HepG2 (cell line): Measurements from ENCODE around the gene PTPRD. TPM values are rescaled to one million over a fixed set of nuclear protein-coding genes. Genes with fewer than 3 reads are reported as not detected.

Experiments used
- ATAC-seq: fragments of 200-7000 bp; cut with Tn5 transposase; 3 replicates; pipeline ENCODE4 v1.9.1; 2020; ENCODE audit warnings: mild to moderate bottlenecking, moderate library complexity
- BruUV-seq: library from RNA; stranded (reverse); fragments of 400-500 nt; replicated peaks from 2 replicates; lab custom pipeline; 2021; lab: Mats Ljungman, UMichigan
- CTCF ChIA-PET: fragments of 300-600 bp; formaldehyde crosslinking; extraction: SDS; loops from one replicate; lab custom pipeline; 2021; ENCODE audit warnings: low total read pairs, inconsistent platforms, low intra/inter-chr PET ratio; lab: Yijun Ruan, JAX
- POLR2A ChIA-PET: fragments of 350-600 bp; sonication (Branson Sonifier 250); formaldehyde crosslinking; loops from one replicate; lab custom pipeline; 2020; ENCODE audit warnings: antibody characterized with exemption, inconsistent platforms; lab: Yijun Ruan, JAX
- DNase-seq: peaks from one replicate; pipeline ENCODE4 v3.0.0-alpha.2; 2015; ENCODE audit warnings: low spot score
- FAIRE-seq: peaks from 3 replicates; lab custom pipeline; 2011; peaks lifted over from hg19 to GRCh38; lab: Jason Lieb, UNC
- H2AFZ ChIP-seq: one replicate; pipeline ENCODE4 v1.6.1; 2011; ENCODE audit warnings: low read length, inconsistent platforms
- H3K27ac ChIP-seq: fragments of 300-600 bp; 3 replicates; pipeline ENCODE4 v1.8.0; 2011; ENCODE audit warnings: mixed run types, mild to moderate bottlenecking, mixed read lengths, low read length, inconsistent platforms; ENCODE audit not compliant: insufficient read depth; ENCODE audit errors: extremely low read length
- H3K27me3 ChIP-seq, 2 experiments: fragments of 200-600 bp in 1 of 2; 2 replicates in 1 of 2; 3 replicates in 1 of 2; pipeline versions ENCODE4 v1.6.0 to v1.8.0; 2011; ENCODE audit warnings: low read length in 2 of 2, mild to moderate bottlenecking in 2 of 2, moderate library complexity in 2 of 2, inconsistent platforms in 1 of 2; ENCODE audit not compliant: insufficient read depth in 2 of 2, control insufficient read depth in 1 of 2
- H3K36me3 ChIP-seq, 2 experiments: fragments of 200-600 bp in 1 of 2; replicated peaks in 1 of 2; 2 replicates in 1 of 2; 3 replicates in 1 of 2; pipeline versions ENCODE4 v1.5.1 to v1.8.0; 2011; ENCODE audit warnings: low read length in 2 of 2, inconsistent platforms in 1 of 2; ENCODE audit not compliant: insufficient read depth in 2 of 2, control insufficient read depth in 1 of 2
- H3K4me1 ChIP-seq: 2 replicates; pipeline ENCODE4 v1.5.1; 2012; ENCODE audit warnings: low read length, inconsistent platforms; ENCODE audit not compliant: insufficient read depth
- H3K4me2 ChIP-seq: 2 replicates; pipeline ENCODE4 v1.6.0; 2011; ENCODE audit warnings: low read depth, low read length, inconsistent platforms
- H3K4me3 ChIP-seq, 3 experiments: fragments of 200-600 bp in 1 of 3; sonication (generic), shearing (Covaris generic) in 1 of 3; replicated peaks in 1 of 3; 2 replicates each; pipeline ENCODE4 v1.5.1; 2011 to 2016; ENCODE audit warnings: low read length in 3 of 3, inconsistent platforms in 2 of 3, low read depth in 2 of 3, mild to moderate bottlenecking in 2 of 3, control low read depth in 1 of 3, mixed read lengths in 1 of 3; ENCODE audit not compliant: insufficient read depth in 1 of 3
- H3K79me2 ChIP-seq: one replicate; pipeline ENCODE4 v1.6.1; 2011; ENCODE audit warnings: low read length, inconsistent platforms; ENCODE audit not compliant: insufficient read depth
- H3K9ac ChIP-seq: 2 replicates; pipeline ENCODE4 v1.6.0; 2011; ENCODE audit warnings: mild to moderate bottlenecking, low read depth, low read length, inconsistent platforms; ENCODE audit not compliant: insufficient read depth
- H3K9me3 ChIP-seq: 2 replicates; pipeline ENCODE4 v1.5.1; 2012; ENCODE audit warnings: mild to moderate bottlenecking, low read length
- H4K20me1 ChIP-seq: 2 replicates; pipeline ENCODE4 v1.6.0; 2011; ENCODE audit warnings: inconsistent platforms, mild to moderate bottlenecking, low read length, moderate library complexity; ENCODE audit not compliant: insufficient read depth
- ARNTL ChIP-seq: sonication (generic); formaldehyde crosslinking; IDR thresholded peaks from 2 replicates; pipeline ENCODE4 v1.4.0; 2020; ENCODE audit warnings: mild to moderate bottlenecking, missing genetic modification reagents
- CREB1 ChIP-seq, 2 experiments: fragments of 450-650 bp in 1 of 2; IDR thresholded peaks; 2 replicates each; pipeline ENCODE4 v1.6.1; 2016 to 2017; ENCODE audit warnings: control low read depth in 1 of 2, mild to moderate bottlenecking in 1 of 2, missing compliant biosample characterization in 1 of 2, missing genetic modification characterization in 1 of 2
- MLLT10 ChIP-seq: sonication (generic); formaldehyde crosslinking; IDR thresholded peaks from 2 replicates; pipeline ENCODE4 v1.4.0; 2020; ENCODE audit warnings: missing genetic modification reagents
- NKX3-1 ChIP-seq: sonication (generic); formaldehyde crosslinking; IDR thresholded peaks from 2 replicates; pipeline ENCODE4 v1.5.0; 2020; ENCODE audit warnings: missing genetic modification reagents
- PRDM10 ChIP-seq: sonication (generic); formaldehyde crosslinking; IDR thresholded peaks from 2 replicates; pipeline ENCODE4 v1.4.0; 2020; ENCODE audit warnings: low read depth, missing genetic modification reagents
- RNF219 ChIP-seq: sonication (generic); formaldehyde crosslinking; IDR thresholded peaks from 2 replicates; pipeline ENCODE4 v1.5.0; 2020; ENCODE audit warnings: mild to moderate bottlenecking, missing genetic modification reagents
- SAP130 ChIP-seq: IDR thresholded peaks from 2 replicates; pipeline ENCODE4 v1.6.1; 2016; ENCODE audit warnings: low read depth
- SSRP1 ChIP-seq: IDR thresholded peaks from 2 replicates; pipeline ENCODE4 v1.6.1; 2016; ENCODE audit warnings: control low read depth
- SYNCRIP ChIP-seq: fragments of 200-400 bp; formaldehyde crosslinking; IDR thresholded peaks from 2 replicates; pipeline ENCODE4 v1.6.1; 2018; ENCODE audit warnings: mild to moderate bottlenecking, low read depth, low read length; ENCODE audit not compliant: insufficient read depth
- TBL1XR1 ChIP-seq: fragments of 150-350 bp; IDR thresholded peaks from 2 replicates; pipeline ENCODE4 v1.6.1; 2014; ENCODE audit warnings: borderline replicate concordance, low read length; ENCODE audit not compliant: partially characterized antibody
- ZMYM2 ChIP-seq: sonication (generic); formaldehyde crosslinking; IDR thresholded peaks from 2 replicates; pipeline ENCODE4 v1.8.0; 2022; ENCODE audit warnings: mild to moderate bottlenecking, missing genetic modification reagents
- ZNF326 ChIP-seq: sonication (generic); formaldehyde crosslinking; IDR thresholded peaks from 2 replicates; pipeline ENCODE4 v1.4.0; 2020; ENCODE audit warnings: missing genetic modification reagents, borderline replicate concordance
- ZNF343 ChIP-seq: sonication (generic); formaldehyde crosslinking; IDR thresholded peaks from 2 replicates; pipeline ENCODE4 v1.4.0; 2020; ENCODE audit warnings: mild to moderate bottlenecking, missing genetic modification reagents
- ZNF362 ChIP-seq: sonication (generic); formaldehyde crosslinking; IDR thresholded peaks from 2 replicates; pipeline ENCODE4 v1.4.0; 2020; ENCODE audit warnings: missing genetic modification reagents, mild to moderate bottlenecking, borderline replicate concordance
- ZNF616 ChIP-seq: sonication (generic); formaldehyde crosslinking; IDR thresholded peaks from 2 replicates; pipeline ENCODE4 v1.5.0; 2020; ENCODE audit warnings: low read depth, mild to moderate bottlenecking, missing genetic modification reagents
- in situ Hi-C: cut with HindIII; loops from 2 replicates; pipeline ENCODE4 v1.10.0; 2017; ENCODE audit warnings: low pct_unique_long_range_greater_than_20kb; ENCODE audit not compliant: extremely low pct_ligation_motif_present
- intact Hi-C: fragments of 100-400 bp; cut with micrococcal nuclease; formaldehyde crosslinking; loops from one replicate; pipeline ENCODE4 v1.10.0; 2022; ENCODE audit not compliant: unreplicated experiment
- polyA plus RNA-seq, 8 experiments: library from polyadenylated mRNA; depleted of rRNA in 3 of 8; stranded (reverse) in 7 of 8; unstranded in 1 of 8; fragments of >200 nt; fragmentation: Illumina TruSeq in 4 of 8; extraction: Trizol in 4 of 8; gene quantifications; 2 replicates each; pipeline versions ENCODE4 v1.2.1 to v1.2.3, GENCODE V29; 2011 to 2016; ENCODE audit warnings: low read depth in 4 of 8, missing spikeins in 1 of 8, mixed read lengths in 1 of 8; ENCODE audit not compliant: insufficient read depth in 1 of 8
- total RNA-seq, 5 experiments: library from RNA; depleted of rRNA; stranded (reverse); fragments of >200 nt; fragmentation: Illumina TruSeq; extraction: Trizol; gene quantifications; 2 replicates each; pipeline ENCODE4 v1.2.3, GENCODE V29; 2016; ENCODE audit warnings: low read depth in 1 of 5

PTPRD gene
- total and polyA plus RNA-seq, 2 of the 13 experiments (the other 11 are each of a cell fraction or from before 2014, with no cell fraction given), result 0.05 TPM; not detected in 1

DNA sequence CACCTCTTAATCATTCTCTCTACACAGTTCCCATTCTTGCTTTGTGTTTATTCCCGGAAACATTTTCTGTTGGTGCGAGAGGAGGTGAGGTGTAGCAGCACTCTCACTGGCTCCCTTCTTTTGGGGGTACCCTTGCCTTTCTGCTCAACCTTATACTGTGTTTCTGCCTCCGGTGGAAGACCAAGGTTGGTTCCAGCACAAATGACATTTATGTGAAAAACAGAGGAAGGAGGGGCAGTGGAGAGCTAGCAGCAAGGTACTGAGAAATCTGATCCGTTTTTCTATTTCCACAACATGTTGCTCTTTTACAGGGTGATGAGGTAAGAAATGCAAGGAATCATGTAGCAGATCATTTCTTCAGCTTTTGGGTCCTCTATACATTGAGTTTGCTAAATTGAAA lies 2165.2 kb downstream of the PTPRD start (continued):
- TF ChIP-seq PRDM10 (CRISPR knock-in tag), result no peak

DNA sequence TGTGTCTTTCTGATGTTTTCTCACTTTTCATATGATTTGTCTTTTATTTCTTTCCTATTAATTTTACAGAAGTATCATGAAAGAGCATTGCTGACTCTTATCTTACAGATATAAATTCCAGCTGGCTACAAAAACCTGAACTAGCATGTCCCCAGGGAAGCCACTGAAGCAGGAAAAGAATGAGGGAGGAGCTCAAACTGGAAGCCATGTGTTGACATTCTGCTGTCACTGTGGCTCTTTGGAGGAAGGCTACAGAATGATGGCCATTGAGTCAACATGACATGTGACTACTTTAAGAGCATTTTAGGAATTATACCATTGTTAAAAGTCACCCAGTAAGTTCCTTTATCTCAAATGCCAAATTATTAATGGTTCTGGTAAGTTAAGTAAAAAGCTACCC lies 2174.9 kb downstream of the PTPRD start:
- Histone ChIP-seq H3K79me2 (no peaks in the 10 kb centered on the region), H3K27ac (no peak overlapping the region), H3K27me3 (no peaks in the 10 kb centered on the region; a peak in 1 of 5 replicates), H3K4me1 (no peaks in the 10 kb centered on the region), H3K9ac (no peak overlapping the region), H3K36me3 (no peaks in the 10 kb centered on the region), H4K20me1 (no peaks in the 10 kb centered on the region), H2AFZ (no peak overlapping the region), H3K4me3 (no peak overlapping the region), H3K9me3 (peaks cover 54% of the 10 kb centered on the region), H3K4me2 (no peak overlapping the region)
- no peak for TF ChIP-seq ARNTL (CRISPR knock-in tag)
- no peak for TF ChIP-seq ZNF362 (CRISPR knock-in tag)
- TF ChIP-seq TBL1XR1, result no peak
- TF ChIP-seq MLLT10, result no peak
- TF ChIP-seq ZNF326 (CRISPR knock-in tag), result no peak
- TF ChIP-seq ZNF616, result no peak
- no peak for TF ChIP-seq CREB1 (IDR thresholded peaks at IDR 0.05)
- TF ChIP-seq CREB1 (CRISPR knock-in tag; IDR thresholded peaks at IDR 0.05), result no peak
- no peak for TF ChIP-seq SSRP1 (CRISPR knock-in tag)
- TF ChIP-seq NKX3-1 (CRISPR knock-in tag), result no peak
- TF ChIP-seq RNF219 (CRISPR knock-in tag), result no peak
- no peak for TF ChIP-seq SYNCRIP
- no peak for TF ChIP-seq SAP130
- TF ChIP-seq ZMYM2, result no peak
- TF ChIP-seq ZNF343 (CRISPR knock-in tag), result no peak
- ChIA-PET CTCF (no interaction called here), POLR2A (no interaction called here)
- DNase-seq, result no peak
- ATAC-seq, result no peak
- in situ Hi-C loops, result no loop called here
- intact Hi-C loops, result no loop called here
- BruUV-seq, result no TSS peak
- FAIRE-seq, result no peak
